DMS53 (cell line): ENCODE results near the gene TRIM6.
"Not testable (repeated sequence)": the region's sequence is repeated elsewhere in the genome, so short reads cannot be mapped to it uniquely, and the experiment has no call there.

Experiments
- DNase-seq: peaks from one replicate; lab custom pipeline; 2025; lab: John Stamatoyannopoulos, UW

Gene TRIM6

GRCh38 chr11:5604896-5605295 is 8.5 kb downstream of the TRIM6 start:
- no peak for DNase-seq

- DNase-seq: no peak
Measured at GRCh38 chr11:5605849-5606248, 9.4 kb downstream of the TRIM6 start.

- no peak for DNase-seq
Measured at GRCh38 chr11:5608808-5609207, 12.4 kb downstream of the TRIM6 start.

GRCh38 chr11:5610446-5610845 is 14.0 kb downstream of the TRIM6 start:
- DNase-seq: no peak

GRCh38 chr11:5611627-5612026 is 15.2 kb downstream of the TRIM6 start:
- DNase-seq: no peak

GRCh38 chr11:5618807-5619206 is 22.4 kb downstream of the TRIM6 start:
- no peak for DNase-seq

- peak; percentile 88 for DNase-seq
Measured at GRCh38 chr11:5620651-5621521, 24.4 kb downstream of the TRIM6 start.

- DNase-seq: no peak
Measured at GRCh38 chr11:5621580-5621979, 25.1 kb downstream of the TRIM6 start.

- peak; percentile 14 for DNase-seq
Measured at GRCh38 chr11:5622802-5623201, 26.4 kb downstream of the TRIM6 start.

- DNase-seq: no peak
Measured at GRCh38 chr11:5624489-5625279, 28.2 kb downstream of the TRIM6 start, which contains the start of gene TRIM34. TRIM34 (plus strand) TSS chr11:5625001; CDS start chr11:5632332, 7,331 bp downstream.

- no peak for DNase-seq
Measured at GRCh38 chr11:5625281-5625680, 28.8 kb downstream of the TRIM6 start.

GRCh38 chr11:5626196-5626595 is 29.8 kb downstream of the TRIM6 start:
- DNase-seq: no peak

GRCh38 chr11:5631417-5631816 is 35.0 kb downstream of the TRIM6 start:
- DNase-seq: no peak

- DNase-seq: no peak
Measured at GRCh38 chr11:5631969-5632635, 35.7 kb downstream of the TRIM6 start.

- DNase-seq: peak; percentile 15
Measured at GRCh38 chr11:5639953-5640352, 43.5 kb downstream of the TRIM6 start.

- DNase-seq: no peak
Measured at GRCh38 chr11:5643585-5643984, 47.1 kb downstream of the TRIM6 start.

- no peak for DNase-seq
Measured at GRCh38 chr11:5646139-5646538, 49.7 kb downstream of the TRIM6 start.

GRCh38 chr11:5655474-5655873 is 59.0 kb downstream of the TRIM6 start:
- no peak for DNase-seq

GRCh38 chr11:5656956-5657355 is 60.5 kb downstream of the TRIM6 start:
- DNase-seq: not testable (repeated sequence)

GRCh38 chr11:5658318-5658717 is 61.9 kb downstream of the TRIM6 start:
- no peak for DNase-seq
